ENCODE measurements around the gene ALOX15.

- TF ChIP-seq CTCF (IDR thresholded peaks at IDR 0.05; ENCODE audit: insufficient read depth, low read length, poor library complexity, severe bottlenecking) (no peak), EZH2phosphoT487 (conservative IDR thresholded peaks at IDR 0.05; ENCODE audit: low read length) (no peak)
Observed at GRCh38 chr17:4620531-4621101, 20.9 kb downstream of the ALOX15 start.

Data from SU-DHL-6 (cell line).